ENCODE measurements around the gene UNC45A. TPM values are rescaled to one million over a fixed set of nuclear protein-coding genes. Genes with fewer than 3 reads are reported as not detected.
A peak's percentile ranks its signal among the peaks of the same experiment; 100 is the strongest.

UNC45A gene
- total and polyA plus RNA-seq, 8 donors = 29.2 to 51.3 (median 34.2) TPM

GRCh38 chr15:90947577-90948357 lies 12.7 kb downstream of the UNC45A start:
- ATAC-seq (no peak), DNase-seq (peak in 1 of 6 donors; percentile 78), FAIRE-seq (no peak)
- intact Hi-C loops (cut with DNase I) = no loop called here
- no peak overlapping the region for H3K27ac ChIP-seq
- whole genome bisulfite sequencing, 2 donors = 91 to 94% methylated on average over 18 of the region's 18 CpGs
- peaks cover 0 to 73% (median 36%) of the 10 kb centered on the region in 3 donors for H3K36me3 ChIP-seq
- H3K27me3 ChIP-seq = no peaks in the 10 kb centered on the region
- no peak overlapping the region for H3K4me3 ChIP-seq
- TF ChIP-seq, protein P1, sequence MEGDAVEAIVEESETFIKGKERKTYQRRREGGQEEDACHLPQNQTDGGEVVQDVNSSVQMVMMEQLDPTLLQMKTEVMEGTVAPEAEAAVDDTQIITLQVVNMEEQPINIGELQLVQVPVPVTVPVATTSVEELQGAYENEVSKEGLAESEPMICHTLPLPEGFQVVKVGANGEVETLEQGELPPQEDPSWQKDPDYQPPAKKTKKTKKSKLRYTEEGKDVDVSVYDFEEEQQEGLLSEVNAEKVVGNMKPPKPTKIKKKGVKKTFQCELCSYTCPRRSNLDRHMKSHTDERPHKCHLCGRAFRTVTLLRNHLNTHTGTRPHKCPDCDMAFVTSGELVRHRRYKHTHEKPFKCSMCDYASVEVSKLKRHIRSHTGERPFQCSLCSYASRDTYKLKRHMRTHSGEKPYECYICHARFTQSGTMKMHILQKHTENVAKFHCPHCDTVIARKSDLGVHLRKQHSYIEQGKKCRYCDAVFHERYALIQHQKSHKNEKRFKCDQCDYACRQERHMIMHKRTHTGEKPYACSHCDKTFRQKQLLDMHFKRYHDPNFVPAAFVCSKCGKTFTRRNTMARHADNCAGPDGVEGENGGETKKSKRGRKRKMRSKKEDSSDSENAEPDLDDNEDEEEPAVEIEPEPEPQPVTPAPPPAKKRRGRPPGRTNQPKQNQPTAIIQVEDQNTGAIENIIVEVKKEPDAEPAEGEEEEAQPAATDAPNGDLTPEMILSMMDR (IDR thresholded peaks at IDR 0.05) = no peak
- H3K4me1 ChIP-seq = no peaks in the 10 kb centered on the region
- no peaks in the 10 kb centered on the region for H3K9me3 ChIP-seq

DNA sequence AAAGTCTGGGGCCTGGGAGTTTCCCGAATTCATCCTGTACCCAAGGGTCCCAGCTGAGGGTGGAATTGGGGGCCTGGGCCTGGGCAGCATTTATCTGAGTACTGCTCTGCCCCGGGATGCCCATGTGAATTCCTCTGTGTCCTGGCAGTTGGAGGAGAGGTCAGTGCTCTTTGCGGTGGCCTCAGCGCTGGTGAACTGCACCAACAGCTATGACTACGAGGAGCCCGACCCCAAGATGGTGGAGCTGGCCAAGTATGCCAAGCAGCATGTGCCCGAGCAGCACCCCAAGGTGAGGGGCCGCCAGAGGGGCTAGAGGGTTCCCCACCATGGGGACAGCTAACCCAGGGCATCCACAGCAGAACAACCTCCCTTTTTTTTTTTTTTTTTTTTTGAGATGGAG lies 13.4 kb downstream of the UNC45A start:
- intact Hi-C loops (cut with DNase I) = no loop called here
- 98 to 100% methylated on average over 8 of the region's 8 CpGs for WGBS, 2 donors
- TF ChIP-seq, protein P1 (IDR thresholded peaks at IDR 0.05) = no peak
- no peak overlapping the region for H3K4me3 ChIP-seq
- ATAC-seq = no peak
- H3K9me3 ChIP-seq = no peaks in the 10 kb centered on the region
- H3K4me1 ChIP-seq = no peaks in the 10 kb centered on the region
- peaks cover 0 to 70% (median 30%) of the 10 kb centered on the region in 3 donors for H3K36me3 ChIP-seq
- FAIRE-seq = no peak
- no peaks in the 10 kb centered on the region for H3K27me3 ChIP-seq
- DNase-seq = no peak
- H3K27ac ChIP-seq = no peak overlapping the region

GRCh38 chr15:90949979-90950675 lies 15.0 kb downstream of the UNC45A start:
- Histone ChIP-seq H3K4me3 (no peak overlapping the region), H3K4me1 (no peaks in the 10 kb centered on the region), H3K27me3 (no peaks in the 10 kb centered on the region), H3K9me3 (no peaks in the 10 kb centered on the region), H3K27ac (no peak overlapping the region), H3K36me3 (peaks cover 0 to 56% (median 18%) of the 10 kb centered on the region in 3 donors)
- DNase-seq (no peak), ATAC-seq (no peak), FAIRE-seq (no peak)
- WGBS, 2 donors = 94 to 97% methylated on average over 23 of the region's 23 CpGs
- intact Hi-C loops (cut with DNase I) = no loop called here
- TF ChIP-seq, protein P1 (IDR thresholded peaks at IDR 0.05) = no peak

DNA sequence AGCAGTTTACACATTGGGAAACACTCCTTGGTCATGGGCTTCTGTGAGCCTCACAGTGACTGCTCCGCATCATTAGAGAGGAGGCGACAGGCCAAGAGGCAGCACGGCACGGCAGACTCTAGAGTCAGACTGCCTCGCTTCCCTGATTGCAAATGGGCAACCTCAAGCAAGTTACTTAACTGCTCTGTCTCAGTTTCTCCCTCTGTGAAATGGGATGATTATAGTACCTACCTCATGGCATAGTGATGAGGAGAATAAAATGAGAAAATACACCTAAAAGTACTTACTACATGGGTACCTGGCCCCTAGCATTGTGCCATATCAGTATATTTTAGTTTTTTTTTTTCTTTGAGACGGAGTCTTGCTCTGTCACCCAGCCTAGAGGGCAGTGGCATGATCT lies 15.6 kb downstream of the UNC45A start:
- TF ChIP-seq, protein P1 (IDR thresholded peaks at IDR 0.05) = no peak
- no peak for ATAC-seq
- FAIRE-seq = no peak
- 95 to 100% methylated on average over 6 of the region's 6 CpGs for WGBS, 2 donors
- intact Hi-C loops (cut with DNase I) = no loop called here
- peaks cover 0 to 50% (median 18%) of the 10 kb centered on the region in 3 donors for H3K36me3 ChIP-seq
- no peak overlapping the region for H3K27ac ChIP-seq
- H3K4me1 ChIP-seq = peaks cover 4% of the 10 kb centered on the region in 3 donors
- H3K27me3 ChIP-seq = no peaks in the 10 kb centered on the region
- H3K4me3 ChIP-seq = no peak overlapping the region
- H3K9me3 ChIP-seq = no peaks in the 10 kb centered on the region
- DNase-seq = no peak

Measured in pancreas (tissue), 10 donors.